GM12878 (cell line): ENCODE results near the gene WFIKKN1. TPM values are rescaled to one million over a fixed set of nuclear protein-coding genes. Genes with fewer than 3 reads are reported as not detected.

Experiments used
- ATAC-seq: fragments of 200-7000 bp; cut with Tn5 transposase; 3 replicates; pipeline ENCODE4 v1.9.1; 2020; ENCODE audit warnings: mild to moderate bottlenecking, moderate library complexity
- BruUV-seq: library from RNA; stranded (reverse); fragments of 400-500 nt; replicated peaks from 2 replicates; lab custom pipeline; 2021; lab: Mats Ljungman, UMichigan
- CTCF ChIA-PET: fragments of 300-600 bp; sonication (Branson Sonifier 250); formaldehyde crosslinking; extraction: SDS; loops from one replicate; lab custom pipeline; 2021; ENCODE audit warnings: inconsistent platforms; lab: Yijun Ruan, JAX
- POLR2A ChIA-PET: fragments of 350-600 bp; formaldehyde crosslinking; extraction: SDS; loops from one replicate; lab custom pipeline; 2021; ENCODE audit warnings: inconsistent platforms; lab: Charles Lee
- RAD21 ChIA-PET: fragments of 300-600 bp; sonication (Branson Sonifier 250); formaldehyde crosslinking; loops from one replicate; lab custom pipeline; 2023; ENCODE audit warnings: antibody characterized with exemption; ENCODE audit not compliant: unreplicated experiment; lab: Charles Lee
- SMC1A ChIA-PET: fragments of 300-600 bp; sonication (Branson Sonifier 250); formaldehyde crosslinking; loops from one replicate; lab custom pipeline; 2023; ENCODE audit not compliant: unreplicated experiment, uncharacterized antibody; lab: Charles Lee
- DNase-seq: peaks from one replicate; pipeline ENCODE4 v3.0.0-alpha.2; 2011; ENCODE audit warnings: low read depth, low spot score
- FAIRE-seq: peaks from 3 replicates; lab custom pipeline; 2011; peaks lifted over from hg19 to GRCh38; lab: Jason Lieb, UNC
- H2AFZ ChIP-seq: 2 replicates; pipeline ENCODE4 v1.6.0; 2011; ENCODE audit warnings: low read depth, low read length, control low read depth; ENCODE audit not compliant: control insufficient read depth
- H3K27ac ChIP-seq: 2 replicates; pipeline ENCODE4 v1.5.1; 2011; ENCODE audit warnings: control low read depth; ENCODE audit not compliant: control insufficient read depth, insufficient read depth
- H3K27me3 ChIP-seq, 2 experiments: replicated peaks in 1 of 2; 2 replicates each; pipeline versions ENCODE4 v1.6.0 to v1.6.1; 2011; ENCODE audit warnings: low read length in 1 of 2; ENCODE audit not compliant: control insufficient read depth in 2 of 2, insufficient read depth in 2 of 2
- H3K36me3 ChIP-seq, 2 experiments: 2 replicates each; pipeline ENCODE4 v1.5.1; 2011; ENCODE audit warnings: low read length in 1 of 2; ENCODE audit not compliant: control insufficient read depth in 2 of 2, insufficient read depth in 2 of 2
- H3K4me1 ChIP-seq: 2 replicates; pipeline ENCODE4 v1.6.1; 2011; ENCODE audit warnings: mild to moderate bottlenecking, low read length, moderate library complexity, mixed read lengths; ENCODE audit not compliant: control insufficient read depth, insufficient read depth
- H3K4me2 ChIP-seq: 2 replicates; pipeline ENCODE4 v1.6.0; 2011; ENCODE audit warnings: control low read depth; ENCODE audit not compliant: control insufficient read depth, insufficient read depth
- H3K4me3 ChIP-seq: fragments of 200-600 bp; sonication (generic); 2 replicates; pipeline ENCODE4 v1.5.1; 2016
- H3K79me2 ChIP-seq: 2 replicates; pipeline ENCODE4 v1.6.0; 2011; ENCODE audit warnings: low read length; ENCODE audit not compliant: control insufficient read depth, insufficient read depth
- H3K9ac ChIP-seq: 2 replicates; pipeline ENCODE4 v1.8.0; 2011; ENCODE audit warnings: low read length, control low read depth, mixed read lengths; ENCODE audit not compliant: control insufficient read depth, insufficient read depth
- H3K9me3 ChIP-seq: replicated peaks from 3 replicates; pipeline ENCODE4 v1.5.1; 2011; ENCODE audit warnings: mild to moderate bottlenecking, low read length; ENCODE audit not compliant: control insufficient read depth, insufficient read depth
- H4K20me1 ChIP-seq: 2 replicates; pipeline ENCODE4 v1.6.0; 2011; ENCODE audit not compliant: control insufficient read depth, insufficient read depth
- BACH1 ChIP-seq: fragments of 450-650 bp; IDR thresholded peaks from 2 replicates; pipeline ENCODE4 v1.6.1; 2017; ENCODE audit warnings: mild to moderate bottlenecking, borderline replicate concordance
- CBFB ChIP-seq: IDR thresholded peaks from 2 replicates; pipeline ENCODE4 v1.6.1; 2016; ENCODE audit warnings: antibody characterized with exemption, low read depth
- FOXK2 ChIP-seq: fragments of 450-650 bp; IDR thresholded peaks from 2 replicates; pipeline ENCODE4 v1.6.1; 2017; ENCODE audit warnings: mild to moderate bottlenecking, moderate library complexity
- HDAC6 ChIP-seq: fragments of 200-600 bp; sonication (generic); IDR thresholded peaks from one replicate; pipeline ENCODE4 v1.8.0; 2017; ENCODE audit warnings: antibody characterized with exemption; ENCODE audit not compliant: unreplicated experiment
- JUND ChIP-seq: IDR thresholded peaks from 2 replicates; pipeline ENCODE4 v1.6.1; 2012; ENCODE audit warnings: low read depth, mild to moderate bottlenecking, low read length, improper control_type of control experiment, moderate library complexity
- KLF5 ChIP-seq: fragments of 450-650 bp; IDR thresholded peaks from 2 replicates; pipeline ENCODE4 v1.6.1; 2014; ENCODE audit warnings: mild to moderate bottlenecking; ENCODE audit not compliant: partially characterized antibody
- MYB ChIP-seq: fragments of 150-350 bp; IDR thresholded peaks from 2 replicates; pipeline ENCODE4 v1.6.1; 2014; ENCODE audit warnings: mild to moderate bottlenecking, low read depth, low read length, borderline replicate concordance
- NR2F1 ChIP-seq: fragments of 450-650 bp; conservative IDR thresholded peaks from 2 replicates; pipeline ENCODE4 v1.6.1; 2017; ENCODE audit warnings: mild to moderate bottlenecking
- PML ChIP-seq: IDR thresholded peaks from 2 replicates; pipeline ENCODE4 v1.6.1; 2012; ENCODE audit warnings: low read length, inconsistent platforms
- RAD21 ChIP-seq: IDR thresholded peaks from 2 replicates; pipeline ENCODE4 v1.6.1; 2011; ENCODE audit warnings: mild to moderate bottlenecking, low read depth, low read length, moderate library complexity; ENCODE audit not compliant: insufficient read depth
- SMC3 ChIP-seq: IDR thresholded peaks from 2 replicates; pipeline ENCODE4 v1.6.1; 2011; ENCODE audit warnings: low read length, improper control_type of control experiment, borderline replicate concordance
- YY1 ChIP-seq: IDR thresholded peaks from 2 replicates; pipeline ENCODE4 v1.6.1; 2011; ENCODE audit warnings: low read depth, mild to moderate bottlenecking, low read length
- ZNF24 ChIP-seq: fragments of 450-650 bp; IDR thresholded peaks from 2 replicates; pipeline ENCODE4 v1.6.1; 2017; ENCODE audit warnings: antibody characterized with exemption, mild to moderate bottlenecking
- WGBS: methylation state at CpG from one replicate; pipeline ENCODE4 v1.1.6; 2016; ENCODE audit warnings: low lambda C conversion rate; ENCODE audit not compliant: insufficient replicate concordance, insufficient coverage; ENCODE audit errors: missing lambda C conversion rate; 5-methylcytosine and 5-hydroxymethylcytosine counted together
- in situ Hi-C: fragments of 300-500 bp; cut with MboI; formaldehyde crosslinking; loops from 9 replicates; pipeline ENCODE4 v1.14.3; 2018; ENCODE audit warnings: mixed read lengths
- intact Hi-C: fragments of 100-400 bp; cut with micrococcal nuclease; formaldehyde crosslinking; loops from one replicate; pipeline ENCODE4 v1.14.2; 2022; ENCODE audit not compliant: unreplicated experiment
- polyA plus RNA-seq, 11 experiments: library from polyadenylated mRNA; depleted of rRNA in 4 of 11; unstranded in 6 of 11; stranded (reverse) in 5 of 11; fragments of >200 nt; fragmentation: Nextera tagmentation in 4 of 11; fragmentation: Illumina TruSeq in 1 of 11; extraction: Ambion mirVana in 4 of 11; extraction: Trizol in 1 of 11; gene quantifications; 1 replicate in 1 of 11; 2 replicates in 10 of 11; pipeline versions ENCODE4 v1.2.1 to v1.2.3, GENCODE V29; 2011 to 2016; ENCODE audit warnings: inconsistent platforms in 2 of 11, missing spikeins in 2 of 11, low read depth in 1 of 11
- total RNA-seq, 4 experiments: library from RNA; depleted of rRNA in 3 of 4; stranded (reverse); fragments of >200 nt in 3 of 4; fragmentation: Illumina TruSeq in 1 of 4; extraction: Trizol in 1 of 4; gene quantifications; 2 replicates each; pipeline versions ENCODE4 v1.2.1 to v1.2.3, GENCODE V29; 2013 to 2021
- TF ChIP-seq, protein P1 (sequence below), 3 experiments: IDR thresholded peaks in 2 of 3; conservative IDR thresholded peaks in 1 of 3; 2 replicates each; pipeline ENCODE4 v1.5.1; 2011; ENCODE audit warnings: low read depth in 3 of 3, low read length in 3 of 3, mild to moderate bottlenecking in 3 of 3, control low read depth in 2 of 3, moderate library complexity in 2 of 3, inconsistent platforms in 1 of 3, mixed read lengths in 1 of 3; ENCODE audit not compliant: control insufficient read depth in 2 of 3, insufficient read depth in 1 of 3; ENCODE audit errors: extremely low read depth in 1 of 3

Gene WFIKKN1
- total and polyA plus RNA-seq, 10 of the 15 experiments (the other 5 are each of a cell fraction or from before 2014, with no cell fraction given), result 0.01 to 0.41 (median 0.05) TPM; not detected in 2

- in situ Hi-C loops, result no loop called here
Measured at GRCh38 chr16:600781-601180, 30.0 kb upstream of the WFIKKN1 start.

More at GRCh38 chr16:600781-601180, 30.0 kb upstream of the WFIKKN1 start:
- no TSS peak for BruUV-seq
- no peaks in the 10 kb centered on the region for H4K20me1 ChIP-seq
- DNase-seq (no peak), ATAC-seq (peak; percentile 58), FAIRE-seq (no peak)
- CTCF ChIA-PET, result interaction anchor here (0.6 to 2.0 kb wide), 4 partner anchors 9 to 166 kb away, joined by 3 to 5 read pairs (median 4); partner anchors contain the start of gene NHLRC4
- WGBS, result 42% methylated on average over 7 of the region's 7 CpGs
- no peak overlapping the region for H3K9ac ChIP-seq
- H3K9me3 ChIP-seq, result no peaks in the 10 kb centered on the region; the same call in 2 of the 3 replicates
- H3K4me1 ChIP-seq, result no peaks in the 10 kb centered on the region; the same call in 1 of the 2 replicates
- no peak overlapping the region for H3K4me3 ChIP-seq
- SMC1A ChIA-PET, result interaction anchor here (1.1 kb wide), 1 partner anchor 75 kb away, joined by 3 read pairs; no protein-coding TSS in a partner anchor
- intact Hi-C loops, result no loop called here
- no peak overlapping the region for H3K4me2 ChIP-seq
- no peak for TF ChIP-seq KLF5
- no peak for TF ChIP-seq HDAC6
- TF ChIP-seq BACH1, result no peak
- peak; percentile 13; the same call in 1 of the 2 replicates for TF ChIP-seq SMC3
- no peak for TF ChIP-seq FOXK2
- TF ChIP-seq MYB, result no peak
- TF ChIP-seq CBFB, result no peak
- TF ChIP-seq PML, result no peak
- TF ChIP-seq NR2F1, result no peak
- TF ChIP-seq RAD21, result 0 out of 2 replicates have a peak, but pooled peaks have one; percentile 5
- no peak for TF ChIP-seq ZNF24
- TF ChIP-seq, protein P1, sequence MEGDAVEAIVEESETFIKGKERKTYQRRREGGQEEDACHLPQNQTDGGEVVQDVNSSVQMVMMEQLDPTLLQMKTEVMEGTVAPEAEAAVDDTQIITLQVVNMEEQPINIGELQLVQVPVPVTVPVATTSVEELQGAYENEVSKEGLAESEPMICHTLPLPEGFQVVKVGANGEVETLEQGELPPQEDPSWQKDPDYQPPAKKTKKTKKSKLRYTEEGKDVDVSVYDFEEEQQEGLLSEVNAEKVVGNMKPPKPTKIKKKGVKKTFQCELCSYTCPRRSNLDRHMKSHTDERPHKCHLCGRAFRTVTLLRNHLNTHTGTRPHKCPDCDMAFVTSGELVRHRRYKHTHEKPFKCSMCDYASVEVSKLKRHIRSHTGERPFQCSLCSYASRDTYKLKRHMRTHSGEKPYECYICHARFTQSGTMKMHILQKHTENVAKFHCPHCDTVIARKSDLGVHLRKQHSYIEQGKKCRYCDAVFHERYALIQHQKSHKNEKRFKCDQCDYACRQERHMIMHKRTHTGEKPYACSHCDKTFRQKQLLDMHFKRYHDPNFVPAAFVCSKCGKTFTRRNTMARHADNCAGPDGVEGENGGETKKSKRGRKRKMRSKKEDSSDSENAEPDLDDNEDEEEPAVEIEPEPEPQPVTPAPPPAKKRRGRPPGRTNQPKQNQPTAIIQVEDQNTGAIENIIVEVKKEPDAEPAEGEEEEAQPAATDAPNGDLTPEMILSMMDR (IDR thresholded peaks at IDR 0.05 in 2 of 3, conservative IDR thresholded peaks at IDR 0.05 in 1 of 3; ENCODE audit: control insufficient read depth in 2 of 3, extremely low read depth in 1 of 3, insufficient read depth in 1 of 3, low read depth in 3 of 3, low read length in 3 of 3), result peak; percentile 13 to 28 (median 22); a peak in 3 of 6 replicates
- TF ChIP-seq JUND, result no peak
- no peak for TF ChIP-seq YY1
- peaks cover 0 to 4% of the 10 kb centered on the region in 2 experiments; a peak in 2 of 4 replicates for H3K36me3 ChIP-seq
- no peak overlapping the region for H2AFZ ChIP-seq
- RAD21 ChIA-PET, result interaction anchor here (1.4 kb wide), 1 partner anchor 74 kb away, joined by 3 read pairs; the partner anchor contains the start of gene CAPN15
- POLR2A ChIA-PET, result no interaction called here
- H3K27ac ChIP-seq, result no peak overlapping the region
- H3K79me2 ChIP-seq, result no peaks in the 10 kb centered on the region
- H3K27me3 ChIP-seq, result no peaks in the 10 kb centered on the region
